ENCODE measurements around the gene ARNT2. TPM values are rescaled to one million over a fixed set of nuclear protein-coding genes. Genes with fewer than 3 reads are reported as not detected.

Gene ARNT2
- total and polyA plus RNA-seq, 4 donors = 78.6 to 150 (median 130) TPM

DNA sequence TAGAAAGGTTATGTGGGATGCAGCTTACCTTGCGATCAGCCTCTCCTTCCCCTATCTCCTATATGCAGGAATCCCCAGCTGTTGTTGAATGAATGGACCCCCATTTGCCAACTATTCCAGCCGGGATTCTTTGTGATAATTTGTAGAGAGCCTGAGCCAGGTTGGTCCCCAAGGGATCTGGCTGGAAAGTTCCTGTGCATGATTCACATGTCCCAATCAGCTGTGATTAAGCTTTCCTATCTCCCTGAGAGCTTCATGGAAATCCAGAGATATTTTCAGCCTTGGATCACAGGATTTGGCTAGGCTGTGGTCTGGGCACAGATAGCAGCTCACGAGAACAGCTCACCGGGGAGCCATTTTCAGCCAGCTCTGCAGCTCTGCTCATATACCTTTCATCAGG is 76.7 kb downstream of the ARNT2 start:
- peaks cover 22% of the 10 kb centered on the region for H3K4me1 ChIP-seq (ENCODE audit: control insufficient read depth, insufficient read depth, low read length)
- DNase-seq (ENCODE audit: low read depth in 4 of 6, low spot score in 6 of 6) = peak in 2 of 6 donors; percentile 53 to 85
- WGBS (ENCODE audit: insufficient coverage) = 71% methylated on average over 2 of the region's 4 CpGs

GRCh38 chr15:80482696-80483095 is 78.5 kb downstream of the ARNT2 start:
- 100% methylated on average over 1 of the region's 1 CpG for WGBS (ENCODE audit: insufficient coverage)

More for the DNA sequence above, 76.7 kb downstream of the ARNT2 start:
- no peaks in the 10 kb centered on the region for H3K27me3 ChIP-seq (ENCODE audit: control insufficient read depth, insufficient read depth, low read length)
- H3K4me3 ChIP-seq (ENCODE audit: low read depth, low read length) = no peak overlapping the region
- no peaks in the 10 kb centered on the region for H3K9me3 ChIP-seq (ENCODE audit: control insufficient read depth, insufficient read depth, low read length)
- H3K36me3 ChIP-seq (ENCODE audit: control insufficient read depth, insufficient read depth, low read length) = peaks cover 42% of the 10 kb centered on the region
- peak overlapping the region; percentile 42 for H3K27ac ChIP-seq (ENCODE audit: low read depth, low read length)

DNA sequence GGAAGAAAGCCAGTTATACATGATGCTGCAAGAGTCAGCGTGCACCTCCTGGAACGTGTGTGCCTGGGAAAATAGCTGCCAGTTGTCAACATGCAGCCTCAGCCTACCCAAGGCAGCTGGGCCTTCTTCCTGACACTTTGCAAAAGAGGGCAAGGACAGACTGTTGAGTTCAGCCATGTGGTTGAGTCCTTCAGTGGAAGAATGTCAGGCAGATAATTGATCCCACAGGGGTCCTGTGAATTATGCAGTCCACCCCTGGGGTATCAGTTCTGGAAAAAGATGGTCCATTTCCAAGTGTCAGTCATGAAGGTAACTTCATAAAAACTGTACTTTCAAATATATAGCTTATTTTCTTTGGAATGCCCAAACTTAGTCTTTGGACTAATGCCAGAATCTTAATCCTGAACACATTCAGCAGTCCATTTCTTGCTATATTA is 79.6 kb downstream of the ARNT2 start:
- H3K27me3 ChIP-seq (ENCODE audit: control insufficient read depth, insufficient read depth, low read length) = no peaks in the 10 kb centered on the region
- peak overlapping the region; percentile 20 for H3K27ac ChIP-seq (ENCODE audit: low read depth, low read length)
- H3K9me3 ChIP-seq (ENCODE audit: control insufficient read depth, insufficient read depth, low read length) = no peaks in the 10 kb centered on the region
- 79% methylated on average over 2 of the region's 2 CpGs for WGBS (ENCODE audit: insufficient coverage)
- H3K4me3 ChIP-seq (ENCODE audit: low read depth, low read length) = no peak overlapping the region
- DNase-seq (ENCODE audit: low read depth in 4 of 6, low spot score in 6 of 6) = peak in 1 of 6 donors; percentile 53
- peaks cover 22% of the 10 kb centered on the region for H3K4me1 ChIP-seq (ENCODE audit: control insufficient read depth, insufficient read depth, low read length)
- H3K36me3 ChIP-seq (ENCODE audit: control insufficient read depth, insufficient read depth, low read length) = peaks cover 45% of the 10 kb centered on the region

More at GRCh38 chr15:80482696-80483095, 78.5 kb downstream of the ARNT2 start:
- Histone ChIP-seq H3K36me3 (ENCODE audit: control insufficient read depth, insufficient read depth, low read length) (peaks cover 52% of the 10 kb centered on the region), H3K9me3 (ENCODE audit: control insufficient read depth, insufficient read depth, low read length) (no peaks in the 10 kb centered on the region), H3K27ac (ENCODE audit: low read depth, low read length) (peak overlapping the region; percentile 20), H3K27me3 (ENCODE audit: control insufficient read depth, insufficient read depth, low read length) (no peaks in the 10 kb centered on the region), H3K4me3 (ENCODE audit: low read depth, low read length) (no peak overlapping the region), H3K4me1 (ENCODE audit: control insufficient read depth, insufficient read depth, low read length) (peaks cover 22% of the 10 kb centered on the region)
- DNase-seq (ENCODE audit: low read depth in 4 of 6, low spot score in 6 of 6) = peak in 1 of 6 donors; percentile 18

DNA sequence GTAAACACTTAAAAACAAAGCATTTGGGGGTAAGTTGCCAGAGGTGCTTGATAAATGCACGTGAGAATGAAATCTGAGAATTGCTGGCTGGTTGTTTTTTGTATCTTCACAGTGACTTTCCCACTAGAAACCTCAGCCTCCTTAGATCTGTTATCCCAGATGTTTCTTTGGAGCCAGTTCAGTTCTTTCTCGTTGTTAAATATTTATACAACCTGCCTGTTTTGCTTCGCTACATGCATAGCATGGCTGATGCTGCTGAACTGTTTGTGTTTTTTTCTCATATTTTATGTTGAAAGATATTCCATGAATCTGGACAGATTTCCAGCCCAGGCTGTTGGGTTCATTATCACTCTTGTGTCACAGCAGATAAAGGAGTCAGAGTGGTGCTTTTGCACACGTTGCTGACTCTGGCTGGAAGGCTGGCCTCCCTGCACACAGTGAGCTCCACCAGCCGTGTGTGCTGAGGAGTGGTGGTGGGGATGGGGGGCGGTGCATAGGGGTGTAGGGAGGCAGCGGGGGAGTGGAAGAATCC is 80.2 kb downstream of the ARNT2 start:
- peaks cover 24% of the 10 kb centered on the region for H3K4me1 ChIP-seq (ENCODE audit: control insufficient read depth, insufficient read depth, low read length)
- peak in 2 of 6 donors; percentile 41 to 79 for DNase-seq (ENCODE audit: low read depth in 4 of 6, low spot score in 6 of 6)
- WGBS (ENCODE audit: insufficient coverage) = 48% methylated on average over 3 of the region's 7 CpGs
- peak overlapping the region; percentile 41 for H3K27ac ChIP-seq (ENCODE audit: low read depth, low read length)
- H3K27me3 ChIP-seq (ENCODE audit: control insufficient read depth, insufficient read depth, low read length) = no peaks in the 10 kb centered on the region
- no peaks in the 10 kb centered on the region for H3K9me3 ChIP-seq (ENCODE audit: control insufficient read depth, insufficient read depth, low read length)
- H3K4me3 ChIP-seq (ENCODE audit: low read depth, low read length) = no peak overlapping the region
- H3K36me3 ChIP-seq (ENCODE audit: control insufficient read depth, insufficient read depth, low read length) = peaks cover 38% of the 10 kb centered on the region

DNA sequence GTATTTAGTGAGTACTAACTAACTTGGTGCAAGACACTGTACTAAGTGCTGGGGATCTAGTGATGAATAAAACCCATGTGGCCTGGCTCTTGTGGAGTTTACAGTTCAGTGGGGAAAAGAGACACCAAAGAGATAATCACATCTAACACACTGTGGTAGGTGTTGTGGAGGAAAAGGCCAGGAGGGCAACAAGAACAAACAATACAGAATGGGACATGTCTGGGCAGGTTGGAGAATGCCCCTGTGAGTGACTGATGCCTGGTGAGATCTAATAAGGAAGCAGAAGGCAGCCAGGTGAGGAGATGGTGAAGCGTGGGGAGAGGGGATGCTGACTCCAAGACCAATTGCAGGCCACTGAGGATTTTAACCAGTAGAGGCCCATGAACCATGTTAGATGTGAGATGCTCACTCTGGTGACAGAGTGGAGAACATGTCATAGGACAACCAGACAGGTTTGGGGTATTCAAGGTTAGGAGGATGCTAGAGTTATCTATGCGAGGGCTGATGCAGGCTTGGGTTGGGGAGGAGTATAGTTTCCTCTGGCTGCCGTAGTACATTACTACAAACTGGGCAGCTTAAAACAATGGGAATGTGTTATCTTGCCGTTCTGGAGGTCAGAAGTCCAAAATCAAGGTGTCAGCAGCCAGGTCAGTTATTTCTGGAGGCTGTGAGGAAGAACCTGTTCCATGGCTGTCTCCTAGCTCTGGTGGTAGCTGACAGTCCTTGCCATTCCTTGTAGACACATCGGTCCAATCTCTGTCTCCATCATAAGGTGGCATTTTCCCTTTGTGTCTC is 81.4 kb downstream of the ARNT2 start:
- 88% methylated on average over 4 of the region's 5 CpGs for WGBS (ENCODE audit: insufficient coverage)
- no peak for DNase-seq (ENCODE audit: low read depth in 4 of 6, low spot score in 6 of 6)
- peaks cover 38% of the 10 kb centered on the region for H3K36me3 ChIP-seq (ENCODE audit: control insufficient read depth, insufficient read depth, low read length)
- no peaks in the 10 kb centered on the region for H3K9me3 ChIP-seq (ENCODE audit: control insufficient read depth, insufficient read depth, low read length)
- peaks cover 21% of the 10 kb centered on the region for H3K4me1 ChIP-seq (ENCODE audit: control insufficient read depth, insufficient read depth, low read length)
- H3K27me3 ChIP-seq (ENCODE audit: control insufficient read depth, insufficient read depth, low read length) = no peaks in the 10 kb centered on the region
- no peak overlapping the region for H3K4me3 ChIP-seq (ENCODE audit: low read depth, low read length)
- H3K27ac ChIP-seq (ENCODE audit: low read depth, low read length) = peak overlapping the region; percentile 8

DNA sequence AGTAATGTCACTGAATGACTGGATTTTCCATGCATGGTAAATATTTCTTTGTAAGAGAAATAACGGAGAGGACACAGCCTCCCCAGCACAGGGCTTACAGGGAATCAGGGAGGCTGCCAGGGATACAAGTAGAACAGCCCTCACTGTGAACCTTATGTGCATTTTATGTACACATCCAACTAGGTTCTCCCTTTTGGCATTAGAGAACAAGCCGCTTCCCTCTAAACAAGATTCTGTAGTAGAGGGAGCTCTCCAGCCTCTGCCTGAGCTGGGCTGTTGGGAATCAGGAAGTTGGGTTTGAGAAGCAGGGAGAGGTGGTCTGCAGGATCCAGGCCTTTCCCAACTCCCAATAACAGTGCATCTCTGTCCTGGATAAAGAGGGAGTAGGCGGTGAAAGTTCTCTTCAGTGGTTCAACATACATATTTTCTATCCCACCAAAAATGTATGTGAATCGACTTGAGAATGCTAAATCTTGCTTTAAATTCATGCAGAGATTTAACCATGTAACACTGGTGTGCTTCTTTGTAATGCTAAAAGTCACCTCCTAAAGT is 83.7 kb downstream of the ARNT2 start:
- Histone ChIP-seq H3K27ac (ENCODE audit: low read depth, low read length) (no peak overlapping the region), H3K27me3 (ENCODE audit: control insufficient read depth, insufficient read depth, low read length) (no peaks in the 10 kb centered on the region)

DNA sequence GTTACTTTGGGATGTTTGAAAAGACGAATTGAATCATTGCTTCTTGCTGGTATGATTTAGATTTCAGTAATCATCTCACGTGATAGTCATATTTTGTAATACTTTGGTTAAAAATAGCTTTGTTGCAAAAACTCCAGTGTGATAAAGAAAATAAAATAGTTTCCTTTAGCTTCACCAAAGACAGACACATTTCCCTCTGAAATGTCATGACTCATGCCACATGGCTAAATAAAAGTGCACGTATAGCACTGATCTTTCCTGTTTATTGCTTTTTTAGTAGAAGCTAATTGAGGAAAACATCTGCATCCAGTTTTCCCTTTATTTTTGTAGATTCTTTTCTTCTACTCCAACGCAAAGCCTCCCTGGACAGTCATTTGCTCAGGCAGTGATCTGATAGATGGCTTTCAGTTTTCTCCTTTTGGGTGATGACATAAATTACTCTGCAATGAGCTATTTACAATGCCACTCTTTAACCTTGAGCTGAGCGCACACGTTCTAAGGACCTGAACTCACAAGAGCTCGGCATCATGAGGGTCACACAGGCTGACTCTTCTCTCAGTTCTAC is 84.9 kb downstream of the ARNT2 start:
- peak in 1 of 6 donors; percentile 13 for DNase-seq (ENCODE audit: low read depth in 4 of 6, low spot score in 6 of 6)
- Histone ChIP-seq H3K27ac (ENCODE audit: low read depth, low read length) (peak overlapping the region; percentile 22), H3K4me1 (ENCODE audit: control insufficient read depth, insufficient read depth, low read length) (peaks cover 10% of the 10 kb centered on the region), H3K36me3 (ENCODE audit: control insufficient read depth, insufficient read depth, low read length) (peaks cover 20% of the 10 kb centered on the region), H3K4me3 (ENCODE audit: low read depth, low read length) (no peak overlapping the region), H3K9me3 (ENCODE audit: control insufficient read depth, insufficient read depth, low read length) (no peaks in the 10 kb centered on the region), H3K27me3 (ENCODE audit: control insufficient read depth, insufficient read depth, low read length) (no peaks in the 10 kb centered on the region)
- 33% methylated on average over 3 of the region's 7 CpGs for WGBS (ENCODE audit: insufficient coverage)

More for the DNA sequence above, 83.7 kb downstream of the ARNT2 start:
- WGBS (ENCODE audit: insufficient coverage) = 100% methylated on average over 1 of the region's 4 CpGs
- DNase-seq (ENCODE audit: low read depth in 4 of 6, low spot score in 6 of 6) = no peak
- peaks cover 18% of the 10 kb centered on the region for H3K4me1 ChIP-seq (ENCODE audit: control insufficient read depth, insufficient read depth, low read length)
- H3K36me3 ChIP-seq (ENCODE audit: control insufficient read depth, insufficient read depth, low read length) = peaks cover 26% of the 10 kb centered on the region
- no peaks in the 10 kb centered on the region for H3K9me3 ChIP-seq (ENCODE audit: control insufficient read depth, insufficient read depth, low read length)
- no peak overlapping the region for H3K4me3 ChIP-seq (ENCODE audit: low read depth, low read length)

GRCh38 chr15:80490431-80490990 is 86.3 kb downstream of the ARNT2 start:
- 98% methylated on average over 9 of the region's 9 CpGs for WGBS (ENCODE audit: insufficient coverage)
- peaks cover 18% of the 10 kb centered on the region for H3K4me1 ChIP-seq (ENCODE audit: control insufficient read depth, insufficient read depth, low read length)
- no peak for DNase-seq (ENCODE audit: low read depth in 4 of 6, low spot score in 6 of 6)
- H3K36me3 ChIP-seq (ENCODE audit: control insufficient read depth, insufficient read depth, low read length) = peaks cover 21% of the 10 kb centered on the region
- no peak overlapping the region for H3K4me3 ChIP-seq (ENCODE audit: low read depth, low read length)
- H3K27me3 ChIP-seq (ENCODE audit: control insufficient read depth, insufficient read depth, low read length) = no peaks in the 10 kb centered on the region
- H3K9me3 ChIP-seq (ENCODE audit: control insufficient read depth, insufficient read depth, low read length) = no peaks in the 10 kb centered on the region
- H3K27ac ChIP-seq (ENCODE audit: low read depth, low read length) = no peak overlapping the region

GRCh38 chr15:80491163-80491847 is 87.1 kb downstream of the ARNT2 start:
- peaks cover 22% of the 10 kb centered on the region for H3K36me3 ChIP-seq (ENCODE audit: control insufficient read depth, insufficient read depth, low read length)
- no peak overlapping the region for H3K4me3 ChIP-seq (ENCODE audit: low read depth, low read length)
- 67% methylated on average over 2 of the region's 7 CpGs for WGBS (ENCODE audit: insufficient coverage)
- DNase-seq (ENCODE audit: low read depth in 4 of 6, low spot score in 6 of 6) = peak in 2 of 6 donors; percentile 24 to 84
- H3K27me3 ChIP-seq (ENCODE audit: control insufficient read depth, insufficient read depth, low read length) = no peaks in the 10 kb centered on the region
- no peaks in the 10 kb centered on the region for H3K9me3 ChIP-seq (ENCODE audit: control insufficient read depth, insufficient read depth, low read length)
- peaks cover 20% of the 10 kb centered on the region for H3K4me1 ChIP-seq (ENCODE audit: control insufficient read depth, insufficient read depth, low read length)
- no peak overlapping the region for H3K27ac ChIP-seq (ENCODE audit: low read depth, low read length)

Data from spinal cord (tissue), 10 donors.